Liver (tissue), 9 donors: ENCODE measurements around the gene CTSF. TPM values are rescaled to one million over a fixed set of nuclear protein-coding genes. Genes with fewer than 3 reads are reported as not detected.

ENCODE experiments used
- DNase-seq: peaks from one replicate; pipeline ENCODE4 v3.0.0-alpha.2; 2017; ENCODE audit warnings: low spot score
- H3K27ac ChIP-seq, 2 donors: one replicate each; pipeline ENCODE4 v1.7.0; 2013; ENCODE audit warnings: inconsistent platforms in 2 of 2, low read length in 2 of 2, control low read depth in 1 of 2, low read depth in 1 of 2, mild to moderate bottlenecking in 1 of 2
- H3K27me3 ChIP-seq, 4 donors: one replicate each; pipeline versions ENCODE4 v1.6.1 to v1.7.0; 2013; ENCODE audit warnings: low read length in 3 of 4, inconsistent platforms in 1 of 4, mild to moderate bottlenecking in 1 of 4, moderate library complexity in 1 of 4; ENCODE audit not compliant: control insufficient read depth in 4 of 4, insufficient read depth in 4 of 4
- H3K36me3 ChIP-seq, 4 donors: one replicate each; pipeline versions ENCODE4 v1.6.1 to v1.7.0; 2013; ENCODE audit warnings: low read length in 3 of 4, mild to moderate bottlenecking in 3 of 4, low read depth in 1 of 4, moderate library complexity in 1 of 4; ENCODE audit not compliant: control insufficient read depth in 4 of 4, insufficient read depth in 3 of 4
- H3K4me1 ChIP-seq, 4 donors: one replicate each; pipeline versions ENCODE4 v1.6.1 to v1.7.0; 2013; ENCODE audit warnings: low read length in 3 of 4, mild to moderate bottlenecking in 3 of 4, moderate library complexity in 1 of 4; ENCODE audit not compliant: control insufficient read depth in 4 of 4, insufficient read depth in 4 of 4
- H3K4me3 ChIP-seq, 3 donors: one replicate each; pipeline versions ENCODE4 v1.6.1 to v1.7.0; 2013; ENCODE audit warnings: low read length in 3 of 3, control low read depth in 1 of 3, low read depth in 1 of 3, mild to moderate bottlenecking in 1 of 3
- H3K9ac ChIP-seq, 2 donors: one replicate each; pipeline ENCODE4 v1.7.0; 2013; ENCODE audit warnings: low read length in 2 of 2, mild to moderate bottlenecking in 2 of 2, moderate library complexity in 2 of 2, control low read depth in 1 of 2, low read depth in 1 of 2
- H3K9me3 ChIP-seq, 4 donors: one replicate each; pipeline versions ENCODE4 v1.6.1 to v1.7.0; 2013; ENCODE audit warnings: low read length in 3 of 4; ENCODE audit not compliant: control insufficient read depth in 4 of 4
- EGR1 ChIP-seq, 2 donors: IDR thresholded peaks; 2 replicates each; pipeline ENCODE4 v1.6.1; 2016 to 2018; ENCODE audit warnings: antibody characterized with exemption in 2 of 2, low read depth in 2 of 2
- FOXA1 ChIP-seq: IDR thresholded peaks from 2 replicates; pipeline ENCODE4 v1.6.1; 2016; ENCODE audit warnings: antibody characterized with exemption
- HNF4A ChIP-seq, 2 donors: conservative IDR thresholded peaks; 2 replicates each; pipeline ENCODE4 v1.6.1; 2016; ENCODE audit warnings: antibody characterized with exemption in 2 of 2, mild to moderate bottlenecking in 2 of 2
- JUND ChIP-seq, 2 donors: IDR thresholded peaks; 2 replicates each; pipeline ENCODE4 v1.6.1; 2016; ENCODE audit warnings: antibody characterized with exemption in 2 of 2
- NR2F2 ChIP-seq: IDR thresholded peaks from 2 replicates; pipeline ENCODE4 v1.6.1; 2016; ENCODE audit warnings: antibody characterized with exemption
- RAD21 ChIP-seq, 2 donors: IDR thresholded peaks; 2 replicates each; pipeline ENCODE4 v1.6.1; 2016; ENCODE audit warnings: antibody characterized with exemption in 2 of 2, mild to moderate bottlenecking in 2 of 2
- RXRA ChIP-seq, 2 donors: IDR thresholded peaks; 2 replicates each; pipeline ENCODE4 v1.6.1; 2017 to 2018; ENCODE audit warnings: antibody characterized with exemption in 2 of 2, mild to moderate bottlenecking in 1 of 2
- SP1 ChIP-seq: IDR thresholded peaks from 2 replicates; pipeline ENCODE4 v1.6.1; 2018; ENCODE audit warnings: antibody characterized with exemption, mild to moderate bottlenecking
- TAF1 ChIP-seq: conservative IDR thresholded peaks from 2 replicates; pipeline ENCODE4 v1.6.1; 2016; ENCODE audit warnings: antibody characterized with exemption, mild to moderate bottlenecking
- YY1 ChIP-seq: IDR thresholded peaks from 2 replicates; pipeline ENCODE4 v1.6.1; 2016; ENCODE audit warnings: antibody characterized with exemption, mild to moderate bottlenecking
- WGBS: extraction: QIAGEN DNeasy Blood & Tissue Kit; methylation state at CpG from one replicate; pipeline ENCODE4 v1.1.7; 2013; 5-methylcytosine and 5-hydroxymethylcytosine counted together
- polyA plus RNA-seq, 2 donors: library from polyadenylated mRNA; stranded (reverse) in 1 of 2; unstranded in 1 of 2; fragments of 200-250 nt in 1 of 2; fragments of >200 nt in 1 of 2; fragmentation: Nextera tagmentation in 1 of 2; extraction: Ambion mirVana in 1 of 2; gene quantifications; one replicate each; pipeline versions ENCODE4 v1.2.1 to v1.2.3, GENCODE V29; 2013 to 2015
- total RNA-seq, 2 donors: library from RNA; depleted of rRNA; stranded (reverse); fragments of >200 nt; gene quantifications; one replicate each; pipeline ENCODE4 v1.2.3, GENCODE V29; 2014
- TF ChIP-seq, protein P1 (sequence below): IDR thresholded peaks from 2 replicates; pipeline ENCODE4 v1.6.1; 2016; ENCODE audit warnings: antibody characterized with exemption
- TF ChIP-seq, protein P2 (sequence below): IDR thresholded peaks from 2 replicates; pipeline ENCODE4 v1.6.1; 2016; ENCODE audit warnings: antibody characterized with exemption
- TF ChIP-seq, protein P3 (sequence below): IDR thresholded peaks from 2 replicates; pipeline ENCODE4 v1.6.1; 2016; ENCODE audit warnings: antibody characterized with exemption
- donor health status: healthy.
- donor health status: healthy.
- donor health status: healthy.
- donor health status: healthy.
- donor health status: healthy.

CTSF gene
- total and polyA plus RNA-seq, 4 donors: 8.5 to 31.9 (median 24.0) TPM

DNA sequence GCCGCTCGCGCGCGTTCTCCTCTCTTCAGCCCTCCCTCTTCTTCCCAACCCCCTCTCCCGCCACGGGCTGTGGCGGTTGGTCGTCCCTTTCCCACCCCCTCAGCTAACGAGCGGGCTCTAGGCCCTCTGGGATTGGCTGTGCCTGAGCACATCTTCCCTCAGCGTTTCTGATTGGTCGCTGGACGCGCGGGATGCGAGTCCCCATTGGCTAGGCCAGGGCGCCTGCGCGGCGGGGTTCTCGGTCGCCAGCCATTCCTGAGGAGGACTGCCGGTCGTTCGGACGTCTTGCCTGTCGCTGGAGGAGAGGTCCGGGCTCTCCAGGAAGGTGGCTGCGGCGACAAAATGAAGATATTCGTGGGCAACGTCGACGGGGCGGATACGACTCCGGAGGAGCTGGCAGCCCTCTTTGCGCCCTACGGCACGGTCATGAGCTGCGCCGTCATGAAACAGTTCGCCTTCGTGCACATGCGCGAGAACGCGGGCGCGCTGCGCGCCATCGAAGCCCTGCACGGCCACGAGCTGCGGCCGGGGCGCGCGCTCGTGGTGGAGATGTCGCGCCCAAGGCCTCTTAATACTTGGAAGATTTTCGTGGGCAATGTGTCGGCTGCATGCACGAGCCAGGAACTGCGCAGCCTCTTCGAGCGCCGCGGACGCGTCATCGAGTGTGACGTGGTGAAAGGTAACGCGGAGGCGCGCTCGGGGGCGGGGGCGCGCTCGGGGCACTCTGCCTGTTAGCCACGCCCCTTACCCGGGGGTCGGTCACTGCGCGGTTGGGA lies 48.2 kb upstream of the CTSF start, which contains the start of gene RBM14 (continued):
- peak; percentile 94 for TF ChIP-seq YY1
- TF ChIP-seq, protein P1, sequence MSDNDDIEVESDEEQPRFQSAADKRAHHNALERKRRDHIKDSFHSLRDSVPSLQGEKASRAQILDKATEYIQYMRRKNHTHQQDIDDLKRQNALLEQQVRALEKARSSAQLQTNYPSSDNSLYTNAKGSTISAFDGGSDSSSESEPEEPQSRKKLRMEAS: no peak
- peak; percentile 10 for TF ChIP-seq NR2F2
- TF ChIP-seq, protein P2, sequence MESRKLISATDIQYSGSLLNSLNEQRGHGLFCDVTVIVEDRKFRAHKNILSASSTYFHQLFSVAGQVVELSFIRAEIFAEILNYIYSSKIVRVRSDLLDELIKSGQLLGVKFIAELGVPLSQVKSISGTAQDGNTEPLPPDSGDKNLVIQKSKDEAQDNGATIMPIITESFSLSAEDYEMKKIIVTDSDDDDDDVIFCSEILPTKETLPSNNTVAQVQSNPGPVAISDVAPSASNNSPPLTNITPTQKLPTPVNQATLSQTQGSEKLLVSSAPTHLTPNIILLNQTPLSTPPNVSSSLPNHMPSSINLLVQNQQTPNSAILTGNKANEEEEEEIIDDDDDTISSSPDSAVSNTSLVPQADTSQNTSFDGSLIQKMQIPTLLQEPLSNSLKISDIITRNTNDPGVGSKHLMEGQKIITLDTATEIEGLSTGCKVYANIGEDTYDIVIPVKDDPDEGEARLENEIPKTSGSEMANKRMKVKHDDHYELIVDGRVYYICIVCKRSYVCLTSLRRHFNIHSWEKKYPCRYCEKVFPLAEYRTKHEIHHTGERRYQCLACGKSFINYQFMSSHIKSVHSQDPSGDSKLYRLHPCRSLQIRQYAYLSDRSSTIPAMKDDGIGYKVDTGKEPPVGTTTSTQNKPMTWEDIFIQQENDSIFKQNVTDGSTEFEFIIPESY: peak; percentile 43
- no peak for TF ChIP-seq FOXA1

DNA sequence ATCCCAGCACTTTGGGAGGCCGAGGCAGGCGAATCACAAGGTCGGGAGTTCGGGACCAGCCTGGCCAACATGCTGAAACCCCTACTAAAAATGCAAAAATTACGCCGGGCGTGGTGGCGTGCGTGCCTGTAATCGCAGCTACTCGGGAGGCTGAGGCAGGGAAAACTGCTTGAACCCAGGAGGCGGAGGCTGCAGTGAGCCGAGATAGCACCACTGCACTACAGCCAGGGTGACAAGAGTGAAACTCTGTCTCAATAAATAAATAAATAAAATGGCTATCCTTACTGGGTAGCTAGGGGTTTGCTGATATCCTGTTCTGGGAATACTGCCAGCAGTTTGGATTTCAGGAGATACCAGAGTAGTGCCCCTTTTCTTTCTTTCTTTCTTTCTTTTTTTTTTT lies 45.7 kb upstream of the CTSF start:
- no peak for DNase-seq
- H3K4me1 ChIP-seq: peaks cover 3 to 36% (median 28%) of the 10 kb centered on the region in 4 donors
- H3K27ac ChIP-seq: peak overlapping the region; percentile 32 to 40
- H3K36me3 ChIP-seq: no peaks in the 10 kb centered on the region
- H3K9ac ChIP-seq: no peak overlapping the region
- 64% methylated on average over 13 of the region's 13 CpGs for WGBS
- no peaks in the 10 kb centered on the region for H3K9me3 ChIP-seq
- no peak overlapping the region for H3K4me3 ChIP-seq
- TF ChIP-seq NR2F2 (no peak), TAF1 (no peak), RXRA (IDR thresholded peaks at IDR 0.05) (peak; percentile 52 to 72), SP1 (peak; percentile 34), JUND (IDR thresholded peaks at IDR 0.05) (peak in 1 of 2 donors; percentile 30), RAD21 (IDR thresholded peaks at IDR 0.05) (peak; percentile 13 to 31), HNF4A (conservative IDR thresholded peaks at IDR 0.05) (peak; percentile 48 to 63), YY1 (peak; percentile 51)
- TF ChIP-seq, protein P3, sequence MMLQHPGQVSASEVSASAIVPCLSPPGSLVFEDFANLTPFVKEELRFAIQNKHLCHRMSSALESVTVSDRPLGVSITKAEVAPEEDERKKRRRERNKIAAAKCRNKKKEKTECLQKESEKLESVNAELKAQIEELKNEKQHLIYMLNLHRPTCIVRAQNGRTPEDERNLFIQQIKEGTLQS: no peak
- TF ChIP-seq, protein P1: peak; percentile 12
- H3K27me3 ChIP-seq: no peaks in the 10 kb centered on the region

DNA sequence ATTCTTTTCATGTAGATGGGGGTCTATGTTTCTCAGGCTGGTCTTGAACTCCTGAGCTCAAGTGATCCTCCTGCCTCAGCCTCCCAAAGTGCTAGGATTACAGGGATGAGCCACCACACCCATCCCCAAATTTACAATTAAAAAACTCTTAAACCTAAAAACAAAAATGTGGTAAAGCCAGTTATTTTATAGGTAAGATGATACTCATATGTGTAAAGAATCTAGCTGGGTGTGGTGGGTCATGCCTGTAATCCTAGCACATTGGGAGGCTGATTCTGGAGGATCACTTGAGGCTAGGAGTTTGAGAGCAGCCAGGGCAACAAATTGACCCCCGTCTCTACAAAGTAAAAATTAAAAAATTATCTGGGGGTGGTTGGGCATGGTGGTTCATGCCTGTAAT lies 44.1 kb upstream of the CTSF start:
- Histone ChIP-seq H3K27me3 (no peaks in the 10 kb centered on the region), H3K4me1 (peaks cover 6 to 28% (median 17%) of the 10 kb centered on the region in 4 donors), H3K9me3 (no peaks in the 10 kb centered on the region), H3K36me3 (no peaks in the 10 kb centered on the region), H3K9ac (no peak overlapping the region), H3K27ac (no peak overlapping the region), H3K4me3 (no peak overlapping the region)
- WGBS: 96% methylated on average over 1 of the region's 1 CpG
- DNase-seq: no peak
- no peak for TF ChIP-seq RXRA (IDR thresholded peaks at IDR 0.05)
- TF ChIP-seq EGR1 (IDR thresholded peaks at IDR 0.05; ENCODE audit: low read depth in 2 of 2): no peak
